ENCODE results near the gene RPL37A.

- TF ChIP-seq NFE2L2 (IDR thresholded peaks at IDR 0.05; ENCODE audit: low read depth, low read length) (no peak), CTCF (conservative IDR thresholded peaks at IDR 0.05; ENCODE audit: low read depth, low read length) (no peak), USF2 (IDR thresholded peaks at IDR 0.05; ENCODE audit: low read depth, low read length) (no peak), POLR2A (IDR thresholded peaks at IDR 0.05; ENCODE audit: low read depth, low read length) (no peak)
Measured at GRCh38 chr2:216478791-216479190, 19.9 kb upstream of the RPL37A start.

Data from IMR-90 (cell line).